ENCODE data around the gene CCDC74A.
A peak's percentile ranks its signal among the peaks of the same experiment; 100 is the strongest.
"Not testable (repeated sequence)": the region's sequence is repeated elsewhere in the genome, so short reads cannot be mapped to it uniquely, and the experiment has no call there.

The CCDC74A gene

GRCh38 chr2:131484906-131485460 lies 42.7 kb upstream of the CCDC74A start:
- H3K9me3 ChIP-seq (ENCODE audit: low read length); H2AFZ ChIP-seq (ENCODE audit: low read length); H3K27ac ChIP-seq (ENCODE audit: low read depth, low read length, poor library complexity, severe bottlenecking); H3K4me2 ChIP-seq (ENCODE audit: low read length); H3K4me3 ChIP-seq (ENCODE audit: low read depth, low read length, poor library complexity, severe bottlenecking); H3K36me3 ChIP-seq (ENCODE audit: insufficient read depth, low read length); H3F3A ChIP-seq (ENCODE audit: insufficient read depth, low read length); H3K79me2 ChIP-seq (ENCODE audit: insufficient read depth, low read length); H3K9me2 ChIP-seq (ENCODE audit: low read depth, low read length); H4K20me1 ChIP-seq (ENCODE audit: insufficient read depth, low read length); H3K4me1 ChIP-seq (ENCODE audit: insufficient read depth, low read length, severe bottlenecking); H3K27me3 ChIP-seq (ENCODE audit: insufficient read depth, low read length); H3K9ac ChIP-seq (ENCODE audit: low read length): not testable (repeated sequence)

GRCh38 chr2:131486201-131486902 lies 41.3 kb upstream of the CCDC74A start:
- not testable (repeated sequence) for H2AFZ ChIP-seq (ENCODE audit: low read length); H3K9me2 ChIP-seq (ENCODE audit: low read depth, low read length); H3K79me2 ChIP-seq (ENCODE audit: insufficient read depth, low read length); H3K36me3 ChIP-seq (ENCODE audit: insufficient read depth, low read length); H3F3A ChIP-seq (ENCODE audit: insufficient read depth, low read length); H3K9me3 ChIP-seq (ENCODE audit: low read length); H3K27ac ChIP-seq (ENCODE audit: low read depth, low read length, poor library complexity, severe bottlenecking); H3K9ac ChIP-seq (ENCODE audit: low read length); H3K4me3 ChIP-seq (ENCODE audit: low read depth, low read length, poor library complexity, severe bottlenecking); H3K4me2 ChIP-seq (ENCODE audit: low read length); H3K27me3 ChIP-seq (ENCODE audit: insufficient read depth, low read length); H4K20me1 ChIP-seq (ENCODE audit: insufficient read depth, low read length)
- H3K4me1 ChIP-seq (ENCODE audit: insufficient read depth, low read length, severe bottlenecking): peaks cover 15% of the 10 kb centered on the region

DNA sequence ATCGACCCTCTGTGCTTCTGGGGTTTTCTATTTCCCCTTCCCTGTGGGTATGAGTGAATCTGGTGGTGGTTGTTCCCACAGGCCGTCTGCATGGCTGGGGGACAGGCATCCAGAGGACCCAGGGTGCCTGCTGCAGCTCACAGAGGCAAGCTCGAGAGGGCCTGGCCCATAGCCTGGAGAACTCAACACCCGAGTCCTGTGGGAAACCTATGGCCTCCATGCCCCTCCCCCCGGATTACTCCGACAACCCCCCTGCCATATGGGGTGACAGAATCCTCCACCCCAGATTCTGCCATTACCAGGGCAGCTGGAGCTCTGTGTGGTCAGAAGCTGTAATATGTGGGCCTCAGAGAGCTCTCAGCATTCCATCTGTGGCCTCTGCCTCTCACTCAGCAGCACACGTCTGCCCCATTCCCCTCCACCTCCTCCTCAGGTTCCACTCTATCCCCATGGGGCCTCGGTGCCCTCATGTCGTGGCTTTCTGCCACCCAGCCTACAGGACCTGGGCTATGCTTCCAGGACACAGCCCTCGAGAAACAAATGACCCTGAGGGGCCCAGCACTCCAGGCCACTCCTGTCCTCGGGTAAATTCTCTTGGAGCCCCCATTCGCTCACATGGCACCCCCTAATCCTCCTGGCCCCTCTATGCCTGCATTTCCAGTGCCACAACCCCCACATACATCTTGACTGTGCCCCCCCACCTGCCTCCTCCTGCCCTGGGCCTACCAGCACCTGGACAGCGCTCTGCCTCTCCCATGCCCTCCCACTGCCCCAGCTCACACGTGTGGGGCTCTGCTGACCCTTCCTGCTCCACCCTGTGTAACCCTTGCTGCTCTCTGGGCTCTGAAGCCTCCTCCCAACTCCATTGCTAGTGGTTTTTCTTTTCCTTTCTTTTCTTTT lies 39.1 kb upstream of the CCDC74A start:
- TF ChIP-seq EZH2 (IDR thresholded peaks at IDR 0.05; ENCODE audit: borderline replicate concordance, low read length) (no peak), CTCF (IDR thresholded peaks at IDR 0.05; ENCODE audit: low read length) (no peak)
- no peaks in the 10 kb centered on the region for H3K27me3 ChIP-seq (ENCODE audit: insufficient read depth, low read length)
- H2AFZ ChIP-seq (ENCODE audit: low read length): no peak overlapping the region
- no peaks in the 10 kb centered on the region for H3F3A ChIP-seq (ENCODE audit: insufficient read depth, low read length)
- H3K9me3 ChIP-seq (ENCODE audit: low read length): no peaks in the 10 kb centered on the region
- no peak overlapping the region for H3K4me2 ChIP-seq (ENCODE audit: low read length)
- peaks cover 8% of the 10 kb centered on the region; the same call in 1 of the 2 replicates for H3K36me3 ChIP-seq (ENCODE audit: insufficient read depth, low read length)
- H3K4me1 ChIP-seq (ENCODE audit: insufficient read depth, low read length, severe bottlenecking): peaks cover 15% of the 10 kb centered on the region
- H3K79me2 ChIP-seq (ENCODE audit: insufficient read depth, low read length): peaks cover 5% of the 10 kb centered on the region
- H3K4me3 ChIP-seq (ENCODE audit: low read depth, low read length, poor library complexity, severe bottlenecking): no peak overlapping the region
- no peak overlapping the region for H3K27ac ChIP-seq (ENCODE audit: low read depth, low read length, poor library complexity, severe bottlenecking)
- no peaks in the 10 kb centered on the region for H3K9me2 ChIP-seq (ENCODE audit: low read depth, low read length)
- no peaks in the 10 kb centered on the region for H4K20me1 ChIP-seq (ENCODE audit: insufficient read depth, low read length)
- H3K9ac ChIP-seq (ENCODE audit: low read length): no peak overlapping the region

DNA sequence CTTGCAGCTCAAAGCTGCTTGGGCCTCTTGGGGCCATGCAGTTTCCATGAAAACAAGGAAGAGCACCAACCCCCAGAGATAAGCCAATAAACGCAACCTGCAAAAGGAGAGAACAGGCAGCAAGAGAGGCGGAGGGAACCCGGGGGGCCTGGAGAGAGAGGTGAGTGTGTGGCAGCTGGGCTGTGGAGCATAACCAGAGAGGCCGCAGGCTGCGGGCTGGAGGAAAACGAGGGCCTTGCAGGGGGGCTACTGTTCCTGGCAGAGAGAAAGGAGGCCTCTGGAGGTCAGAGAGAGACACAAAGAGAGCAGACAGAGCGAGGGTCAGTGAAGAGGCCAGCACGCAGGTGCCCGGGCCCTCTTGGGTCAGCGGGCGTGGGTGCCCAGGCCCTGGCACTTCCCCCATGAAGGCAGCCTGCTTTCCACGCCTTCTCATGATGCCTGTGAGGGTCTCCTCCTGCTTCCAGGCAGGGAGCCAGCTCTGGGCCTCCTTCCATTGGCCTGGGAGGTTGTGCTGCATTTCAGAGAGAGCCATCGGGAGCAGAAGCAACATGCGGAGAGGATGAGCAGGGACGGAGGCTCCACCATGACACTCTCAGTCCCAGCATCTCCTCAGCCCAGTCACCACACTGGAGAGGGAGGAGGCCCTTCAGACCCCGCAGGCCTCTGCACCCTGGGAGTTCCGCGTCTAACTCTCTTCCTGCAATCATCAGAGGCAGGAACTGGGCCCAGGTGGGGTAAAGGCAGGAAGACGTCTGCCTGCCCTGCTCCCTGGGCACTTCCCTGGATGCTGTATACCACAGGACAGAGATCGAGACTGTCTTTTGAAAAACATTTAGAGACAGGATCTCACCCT lies 36.8 kb upstream of the CCDC74A start:
- H2AFZ ChIP-seq (ENCODE audit: low read length); H3K36me3 ChIP-seq (ENCODE audit: insufficient read depth, low read length); H4K20me1 ChIP-seq (ENCODE audit: insufficient read depth, low read length); H3K27me3 ChIP-seq (ENCODE audit: insufficient read depth, low read length); H3F3A ChIP-seq (ENCODE audit: insufficient read depth, low read length); H3K9me3 ChIP-seq (ENCODE audit: low read length); H3K9me2 ChIP-seq (ENCODE audit: low read depth, low read length): not testable (repeated sequence)
- Histone ChIP-seq H3K4me2 (ENCODE audit: low read length) (peak overlapping the region; percentile 66), H3K9ac (ENCODE audit: low read length) (peak overlapping the region; percentile 98), H3K79me2 (ENCODE audit: insufficient read depth, low read length) (peaks cover 28% of the 10 kb centered on the region), H3K27ac (ENCODE audit: low read depth, low read length, poor library complexity, severe bottlenecking) (peak overlapping the region; percentile 30), H3K4me1 (ENCODE audit: insufficient read depth, low read length, severe bottlenecking) (peaks cover 30% of the 10 kb centered on the region), H3K4me3 (ENCODE audit: low read depth, low read length, poor library complexity, severe bottlenecking) (peak overlapping the region; percentile 97)

DNA sequence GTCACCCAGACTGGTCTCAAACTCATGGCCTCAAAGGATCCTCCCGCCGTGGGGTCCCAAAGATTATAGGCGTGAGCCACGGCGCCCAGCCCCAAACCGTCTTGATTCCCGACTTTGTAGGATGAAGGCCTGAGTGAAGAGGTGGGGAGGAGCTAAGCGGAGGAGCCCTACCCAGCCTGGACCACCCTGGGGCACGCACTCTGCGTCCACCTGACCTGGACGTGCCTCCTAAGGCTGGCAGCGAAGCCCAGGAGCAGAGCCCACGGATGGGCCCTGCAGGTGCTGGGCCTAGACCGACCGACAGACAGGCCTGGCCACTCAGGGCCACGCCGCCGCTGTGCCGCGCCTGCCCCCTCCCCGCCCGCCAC lies 36.2 kb upstream of the CCDC74A start:
- not testable (repeated sequence) for H2AFZ ChIP-seq (ENCODE audit: low read length); H3K27me3 ChIP-seq (ENCODE audit: insufficient read depth, low read length); H4K20me1 ChIP-seq (ENCODE audit: insufficient read depth, low read length); H3K36me3 ChIP-seq (ENCODE audit: insufficient read depth, low read length); H3K9me3 ChIP-seq (ENCODE audit: low read length); H3F3A ChIP-seq (ENCODE audit: insufficient read depth, low read length); H3K9me2 ChIP-seq (ENCODE audit: low read depth, low read length)
- Histone ChIP-seq H3K4me1 (ENCODE audit: insufficient read depth, low read length, severe bottlenecking) (peaks cover 34% of the 10 kb centered on the region), H3K4me2 (ENCODE audit: low read length) (peak overlapping the region; percentile 66), H3K79me2 (ENCODE audit: insufficient read depth, low read length) (peaks cover 34% of the 10 kb centered on the region), H3K9ac (ENCODE audit: low read length) (peak overlapping the region; percentile 98), H3K27ac (ENCODE audit: low read depth, low read length, poor library complexity, severe bottlenecking) (peak overlapping the region; percentile 30), H3K4me3 (ENCODE audit: low read depth, low read length, poor library complexity, severe bottlenecking) (peak overlapping the region; percentile 97)

GRCh38 chr2:131492015-131492417 lies 35.7 kb upstream of the CCDC74A start, which contains the start of gene MZT2A:
Gene MZT2A, minus strand, starts transcription at chr2:131492397. Its CDS starts 21 bp downstream, at chr2:131492376.
- H3F3A ChIP-seq (ENCODE audit: insufficient read depth, low read length); H4K20me1 ChIP-seq (ENCODE audit: insufficient read depth, low read length); H3K9me3 ChIP-seq (ENCODE audit: low read length); H3K9me2 ChIP-seq (ENCODE audit: low read depth, low read length); H3K27me3 ChIP-seq (ENCODE audit: insufficient read depth, low read length); H2AFZ ChIP-seq (ENCODE audit: low read length): not testable (repeated sequence)
- peak within 1 kb of the TSS; percentile 98 for H3K9ac ChIP-seq (ENCODE audit: low read length)
- H3K4me2 ChIP-seq (ENCODE audit: low read length): peak within 1 kb of the TSS; percentile 96
- H3K4me3 ChIP-seq (ENCODE audit: low read depth, low read length, poor library complexity, severe bottlenecking): peak within 1 kb of the TSS; percentile 97
- peak within 1 kb of the TSS; percentile 77 for H3K27ac ChIP-seq (ENCODE audit: low read depth, low read length, poor library complexity, severe bottlenecking)
- peaks cover 10% of the 10 kb centered on the region; the same call in 1 of the 2 replicates for H3K36me3 ChIP-seq (ENCODE audit: insufficient read depth, low read length)
- H3K4me1 ChIP-seq (ENCODE audit: insufficient read depth, low read length, severe bottlenecking): peaks cover 34% of the 10 kb centered on the region
- H3K79me2 ChIP-seq (ENCODE audit: insufficient read depth, low read length): peaks cover 40% of the 10 kb centered on the region
